GM10847 (cell line): Measurements from ENCODE around the gene PCDHGA11.
"Not testable (repeated sequence)": the region's sequence is repeated elsewhere in the genome, so short reads cannot be mapped to it uniquely, and the experiment has no call there.

Experiments
- POLR2A ChIP-seq: IDR thresholded peaks from 2 replicates; pipeline ENCODE4 v1.6.1; 2011; ENCODE audit not compliant: insufficient read length; ENCODE audit errors: extremely low read depth

The PCDHGA11 gene

GRCh38 chr5:141420855-141421488, at the start of gene PCDHGA11:
TSS of gene PCDHGA11 (plus strand) at chr5:141421051. CDS start at chr5:141421228, 177 bp downstream.
- no peak for TF ChIP-seq POLR2A

DNA sequence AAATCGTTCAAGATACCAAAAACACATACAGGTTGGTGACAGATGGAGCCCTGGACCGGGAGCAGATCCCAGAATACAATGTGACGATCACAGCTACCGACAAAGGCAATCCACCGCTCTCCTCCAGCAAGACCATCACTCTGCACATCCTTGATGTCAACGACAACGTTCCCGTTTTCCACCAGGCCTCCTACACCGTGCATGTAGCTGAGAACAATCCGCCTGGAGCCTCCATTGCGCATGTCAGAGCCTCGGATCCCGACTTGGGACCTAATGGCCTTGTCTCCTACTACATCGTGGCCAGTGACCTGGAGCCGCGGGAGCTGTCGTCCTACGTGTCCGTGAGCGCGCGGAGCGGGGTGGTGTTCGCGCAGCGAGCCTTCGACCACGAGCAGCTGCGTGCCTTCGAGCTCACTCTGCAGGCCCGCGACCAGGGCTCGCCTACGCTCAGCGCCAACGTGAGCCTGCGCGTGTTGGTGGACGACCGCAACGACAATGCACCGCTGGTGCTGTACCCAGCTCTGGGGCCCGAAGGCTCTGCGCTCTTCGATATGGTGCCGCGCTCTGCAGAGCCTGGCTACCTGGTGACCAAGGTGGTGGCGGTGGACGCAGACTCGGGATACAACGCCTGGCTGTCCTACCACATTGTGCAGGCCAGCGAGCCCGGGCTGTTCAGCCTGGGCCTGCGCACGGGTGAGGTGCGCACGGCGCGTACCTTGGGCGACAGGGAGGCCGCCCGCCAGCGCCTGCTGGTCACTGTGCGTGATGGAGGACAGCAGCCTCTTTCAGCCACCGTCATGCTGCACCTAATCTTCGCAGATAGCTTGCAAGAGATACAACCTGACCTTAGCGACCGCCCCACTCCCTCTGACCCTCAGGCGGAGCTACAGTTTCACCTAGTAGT, 49.0 kb upstream of the PCDHGA11 start:
- no peak for TF ChIP-seq POLR2A

- TF ChIP-seq POLR2A = no peak
These were observed 47.1 kb upstream of the PCDHGA11 start, which contains the start of gene PCDHGA6 for GRCh38 chr5:141373673-141374317. TSS of gene PCDHGA6 (plus strand) at chr5:141373891. CDS start at chr5:141374084, 193 bp downstream.

- TF ChIP-seq POLR2A = no peak
These were observed 46.2 kb upstream of the PCDHGA11 start for GRCh38 chr5:141374627-141375026.

GRCh38 chr5:141382469-141383294, 38.2 kb upstream of the PCDHGA11 start, which contains the start of gene PCDHGA7:
TSS of gene PCDHGA7 (plus strand) at chr5:141382742. CDS start at chr5:141382900, 158 bp downstream.
- no peak for TF ChIP-seq POLR2A

GRCh38 chr5:141383345-141383744, 37.5 kb upstream of the PCDHGA11 start:
- no peak for TF ChIP-seq POLR2A

GRCh38 chr5:141384471-141385267, 36.2 kb upstream of the PCDHGA11 start:
- no peak for TF ChIP-seq POLR2A

GRCh38 chr5:141387557-141388311, 33.1 kb upstream of the PCDHGA11 start, which contains the start of gene PCDHGB4:
TSS of gene PCDHGB4 (plus strand) at chr5:141387698. CDS start at chr5:141387885, 187 bp downstream.
- TF ChIP-seq POLR2A = not testable (repeated sequence)

GRCh38 chr5:141388661-141389060, 32.2 kb upstream of the PCDHGA11 start:
- TF ChIP-seq POLR2A = no peak

DNA sequence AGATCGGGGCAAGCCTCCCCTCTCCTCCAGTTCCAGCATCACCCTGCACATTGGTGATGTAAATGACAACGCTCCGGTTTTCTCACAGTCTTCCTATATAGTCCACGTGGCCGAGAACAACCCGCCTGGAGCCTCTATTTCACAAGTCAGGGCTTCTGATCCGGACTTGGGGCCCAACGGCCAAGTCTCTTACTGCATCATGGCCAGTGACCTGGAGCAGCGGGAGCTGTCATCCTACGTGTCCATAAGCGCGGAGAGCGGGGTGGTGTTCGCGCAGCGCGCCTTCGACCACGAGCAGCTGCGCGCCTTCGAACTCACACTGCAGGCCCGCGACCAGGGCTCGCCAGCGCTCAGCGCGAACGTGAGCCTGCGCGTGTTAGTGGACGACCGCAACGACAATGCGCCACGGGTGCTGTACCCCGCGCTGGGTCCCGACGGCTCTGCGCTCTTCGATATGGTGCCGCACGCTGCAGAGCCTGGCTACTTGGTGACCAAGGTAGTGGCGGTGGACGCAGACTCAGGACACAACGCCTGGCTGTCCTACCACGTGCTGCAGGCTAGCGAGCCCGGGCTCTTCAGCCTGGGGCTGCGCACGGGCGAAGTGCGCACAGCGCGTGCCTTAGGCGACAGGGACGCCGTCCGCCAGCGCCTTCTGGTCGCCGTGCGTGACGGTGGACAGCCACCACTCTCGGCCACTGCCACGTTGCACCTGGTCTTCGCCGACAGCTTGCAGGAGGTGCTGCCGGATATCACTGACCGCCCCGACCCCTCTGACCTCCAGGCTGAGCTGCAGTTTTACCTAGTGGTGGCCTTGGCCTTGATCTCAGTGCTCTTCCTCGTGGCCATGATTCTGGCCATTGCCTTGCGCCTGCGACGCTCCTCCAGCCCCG, 31.5 kb upstream of the PCDHGA11 start:
- no peak for TF ChIP-seq POLR2A

- no peak for TF ChIP-seq POLR2A
These were observed 28.2 kb upstream of the PCDHGA11 start, which contains the start of gene PCDHGA8 for GRCh38 chr5:141392429-141393198. TSS of gene PCDHGA8 (plus strand) at chr5:141392633. CDS start at chr5:141392814, 181 bp downstream.
